Activated naive CD4-positive, alpha-beta T cell treated with anti-CD3 and anti-CD28 coated beads, Interleukin-2, amount 50 U/mL, for 72 hours (primary cell): Measurements from ENCODE around the gene GLRX2. TPM values are rescaled to one million over a fixed set of nuclear protein-coding genes. Genes with fewer than 3 reads are reported as not detected.
"Not testable (repeated sequence)": the region's sequence is repeated elsewhere in the genome, so short reads cannot be mapped to it uniquely, and the experiment has no call there.

Experiments
- ATAC-seq, 2 donors: fragments of 150-1000 bp; cut with Tn5 transposase; 2 replicates each; pipeline ENCODE4 v1.10.0; 2021; ENCODE audit warnings: mild to moderate bottlenecking in 2 of 2, moderate library complexity in 2 of 2
- DNase-seq, 2 donors: peaks; one replicate each; pipeline ENCODE4 v3.0.0; 2021 to 2022; ENCODE audit warnings: low spot score in 2 of 2
- H3K27ac Mint-ChIP-seq, 2 donors: one replicate each; pipeline ENCODE4 v1.8.0; 2022; ENCODE audit warnings: mild to moderate bottlenecking in 2 of 2, mixed read lengths in 2 of 2
- H3K36me3 Mint-ChIP-seq, 2 donors: one replicate each; pipeline ENCODE4 v1.8.0; 2022; ENCODE audit warnings: mixed read lengths in 2 of 2
- H3K9me3 Mint-ChIP-seq, 2 donors: one replicate each; pipeline ENCODE4 v1.8.0; 2022; ENCODE audit warnings: mixed read lengths in 2 of 2
- total RNA-seq, 2 donors: library from RNA; stranded (reverse); gene quantifications; one replicate each; pipeline ENCODE4 v1.2.3, GENCODE V29; 2022

Gene GLRX2
- total RNA-seq, 2 donors from 2014 or later: 18.6 to 32.2 TPM

- ATAC-seq: peak; percentile 65 to 70
- H3K27ac Mint-ChIP-seq: peak overlapping the region; percentile 97 to 99
- DNase-seq: peak; percentile 63 to 84
Observed at GRCh38 chr1:193058529-193059281, 46.5 kb downstream of the GLRX2 start.

GRCh38 chr1:193054169-193054675 is 51.0 kb downstream of the GLRX2 start:
- no peak for ATAC-seq

More at GRCh38 chr1:193058529-193059281, 46.5 kb downstream of the GLRX2 start:
- peaks cover 33 to 39% of the 10 kb centered on the region in 2 donors for H3K36me3 Mint-ChIP-seq
- H3K9me3 Mint-ChIP-seq: no peaks in the 10 kb centered on the region

GRCh38 chr1:193048913-193049312 is 56.3 kb downstream of the GLRX2 start:
- peaks cover 4 to 12% of the 10 kb centered on the region in 2 donors for H3K36me3 Mint-ChIP-seq
- H3K9me3 Mint-ChIP-seq, DNase-seq, ATAC-seq, H3K27ac Mint-ChIP-seq: not testable (repeated sequence)

More at GRCh38 chr1:193054169-193054675, 51.0 kb downstream of the GLRX2 start:
- Mint-ChIP-seq H3K9me3 (no peaks in the 10 kb centered on the region), H3K27ac (no peak overlapping the region), H3K36me3 (peaks cover 22 to 30% of the 10 kb centered on the region in 2 donors)
- DNase-seq: no peak

Other genes with a start within 250 kb of the GLRX2 start
- gene UCHL5, start 46.1 kb downstream of the GLRX2 start, total RNA-seq: 10 to 100 TPM; 41.6 to 71.9 TPM
- 10 to 100 TPM; 48.2 to 68.9 TPM for gene RO60, start 45.8 kb downstream of the GLRX2 start, total RNA-seq
- 10 to 100 TPM; 36.0 to 56.4 TPM for gene CDC73, start 16.6 kb upstream of the GLRX2 start, total RNA-seq
- gene B3GALT2, start 81.2 kb upstream of the GLRX2 start, total RNA-seq: not detected